ENCODE data around the gene STARD10.

DNA sequence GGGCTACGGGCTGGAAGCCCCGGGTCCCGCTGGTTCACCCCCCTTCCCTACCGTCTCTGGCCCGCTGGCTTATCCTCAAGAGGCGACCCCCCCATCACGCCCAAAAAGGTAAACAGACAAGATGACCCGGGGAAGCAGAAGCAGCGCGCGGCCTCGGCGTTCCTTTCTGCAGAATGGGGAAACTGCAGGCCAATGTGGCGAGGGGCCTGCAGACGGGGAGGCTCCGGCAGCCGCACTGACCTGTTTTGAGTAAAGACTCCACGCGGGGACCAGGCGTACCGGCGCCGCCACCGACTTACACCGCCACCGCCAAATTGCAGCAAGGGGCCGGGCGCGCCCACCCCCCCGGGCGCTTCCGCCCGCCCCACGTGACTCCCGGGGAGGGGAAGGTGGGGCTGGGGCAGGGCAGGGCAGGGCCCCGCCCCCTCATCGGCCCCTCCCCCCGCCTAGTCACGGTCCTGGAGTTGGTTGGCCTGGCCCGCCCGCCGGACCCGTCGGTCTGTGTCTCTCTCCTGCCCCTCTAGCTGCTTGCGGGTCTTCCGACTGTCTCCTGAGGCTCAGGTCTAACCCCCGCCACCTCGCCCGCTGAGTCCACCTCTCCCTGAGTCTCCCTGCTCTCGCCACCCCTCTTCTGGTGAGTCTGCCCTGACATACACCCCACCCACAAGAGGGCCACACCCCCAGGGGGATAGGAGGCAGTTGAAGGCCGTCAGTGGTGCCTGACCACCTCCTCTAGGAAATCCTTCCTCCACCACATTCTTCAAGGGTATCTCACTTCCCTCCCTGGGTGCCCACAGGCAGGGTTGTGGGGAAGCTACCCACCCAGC, 41.5 kb downstream of the STARD10 start, which contains the start of gene ARAP1:
- TF ChIP-seq, protein P1, sequence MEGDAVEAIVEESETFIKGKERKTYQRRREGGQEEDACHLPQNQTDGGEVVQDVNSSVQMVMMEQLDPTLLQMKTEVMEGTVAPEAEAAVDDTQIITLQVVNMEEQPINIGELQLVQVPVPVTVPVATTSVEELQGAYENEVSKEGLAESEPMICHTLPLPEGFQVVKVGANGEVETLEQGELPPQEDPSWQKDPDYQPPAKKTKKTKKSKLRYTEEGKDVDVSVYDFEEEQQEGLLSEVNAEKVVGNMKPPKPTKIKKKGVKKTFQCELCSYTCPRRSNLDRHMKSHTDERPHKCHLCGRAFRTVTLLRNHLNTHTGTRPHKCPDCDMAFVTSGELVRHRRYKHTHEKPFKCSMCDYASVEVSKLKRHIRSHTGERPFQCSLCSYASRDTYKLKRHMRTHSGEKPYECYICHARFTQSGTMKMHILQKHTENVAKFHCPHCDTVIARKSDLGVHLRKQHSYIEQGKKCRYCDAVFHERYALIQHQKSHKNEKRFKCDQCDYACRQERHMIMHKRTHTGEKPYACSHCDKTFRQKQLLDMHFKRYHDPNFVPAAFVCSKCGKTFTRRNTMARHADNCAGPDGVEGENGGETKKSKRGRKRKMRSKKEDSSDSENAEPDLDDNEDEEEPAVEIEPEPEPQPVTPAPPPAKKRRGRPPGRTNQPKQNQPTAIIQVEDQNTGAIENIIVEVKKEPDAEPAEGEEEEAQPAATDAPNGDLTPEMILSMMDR (IDR thresholded peaks at IDR 0.05; ENCODE audit: low read length), result no peak
- no peak for TF ChIP-seq EZH2 (IDR thresholded peaks at IDR 0.05; ENCODE audit: borderline replicate concordance, low read length)
